ENCODE data around the gene ING2. TPM values are rescaled to one million over a fixed set of nuclear protein-coding genes. Genes with fewer than 3 reads are reported as not detected.

The ING2 gene
- total RNA-seq, 4 donors from 2014 or later: 9.2 to 13.3 (median 11.0) TPM

GRCh38 chr4:183553601-183554345 lies 48.9 kb downstream of the ING2 start:
- 79 to 90% methylated on average over 5 of the region's 5 CpGs for WGBS, 2 donors
- no peak overlapping the region for H3K4me3 ChIP-seq (ENCODE audit: low read depth, poor library complexity, severe bottlenecking)
- DNase-seq (ENCODE audit: low spot score in 2 of 2): no peak
- intact Hi-C loops (cut with DNase I; ENCODE audit: low total_unique reads): no loop called here
- TF ChIP-seq POLR2A (IDR thresholded peaks at IDR 0.05): no peak
- TF ChIP-seq CTCF (IDR thresholded peaks at IDR 0.05): no peak

GRCh38 chr4:183554346-183554686 lies 49.5 kb downstream of the ING2 start:
- intact Hi-C loops (cut with DNase I; ENCODE audit: low total_unique reads): no loop called here
- 70 to 81% methylated on average over 6 of the region's 6 CpGs for WGBS, 2 donors
- TF ChIP-seq POLR2A (IDR thresholded peaks at IDR 0.05): no peak
- no peak for TF ChIP-seq CTCF (IDR thresholded peaks at IDR 0.05)
- no peak for DNase-seq (ENCODE audit: low spot score in 2 of 2)
- H3K4me3 ChIP-seq (ENCODE audit: low read depth, poor library complexity, severe bottlenecking): no peak overlapping the region

- no peak for TF ChIP-seq POLR2A (IDR thresholded peaks at IDR 0.05)
- no peak for TF ChIP-seq CTCF (IDR thresholded peaks at IDR 0.05)
- H3K4me3 ChIP-seq (ENCODE audit: low read depth, poor library complexity, severe bottlenecking): no peak overlapping the region
- 64 to 78% methylated on average over 8 of the region's 8 CpGs for WGBS, 2 donors
- DNase-seq (ENCODE audit: low spot score in 2 of 2): no peak
- intact Hi-C loops (cut with DNase I; ENCODE audit: low total_unique reads): no loop called here
These were observed 50.2 kb downstream of the ING2 start for GRCh38 chr4:183554878-183555585.

- no peak for DNase-seq (ENCODE audit: low spot score in 2 of 2)
- no peak overlapping the region for H3K4me3 ChIP-seq (ENCODE audit: low read depth, poor library complexity, severe bottlenecking)
- TF ChIP-seq POLR2A (IDR thresholded peaks at IDR 0.05): no peak
- no peak for TF ChIP-seq CTCF (IDR thresholded peaks at IDR 0.05)
- WGBS, 2 donors: 65 to 80% methylated on average over 3 of the region's 3 CpGs
- intact Hi-C loops (cut with DNase I; ENCODE audit: low total_unique reads): no loop called here
These were observed 52.1 kb downstream of the ING2 start for GRCh38 chr4:183556947-183557346.

- 87 to 99% methylated on average over 6 of the region's 6 CpGs for WGBS, 2 donors
- intact Hi-C loops (cut with DNase I; ENCODE audit: low total_unique reads): no loop called here
- DNase-seq (ENCODE audit: low spot score in 2 of 2): no peak
- TF ChIP-seq CTCF (IDR thresholded peaks at IDR 0.05) (no peak), POLR2A (IDR thresholded peaks at IDR 0.05) (no peak)
- no peak overlapping the region for H3K4me3 ChIP-seq (ENCODE audit: low read depth, poor library complexity, severe bottlenecking)
These were observed 52.8 kb downstream of the ING2 start for GRCh38 chr4:183557611-183558010.
